VCaP (cell line): ENCODE results near the gene KIAA0753.
"Not testable (repeated sequence)": the region's sequence is repeated elsewhere in the genome, so short reads cannot be mapped to it uniquely, and the experiment has no call there.

Source experiments
- H3K27ac ChIP-seq: fragments of 450-650 bp; 2 replicates; pipeline ENCODE4 v1.5.1; 2017
- TF ChIP-seq, protein P1 (sequence below): fragments of 450-650 bp; conservative IDR thresholded peaks from 2 replicates; pipeline ENCODE4 v1.5.1; 2017; ENCODE audit warnings: mild to moderate bottlenecking, moderate library complexity

KIAA0753 gene

DNA sequence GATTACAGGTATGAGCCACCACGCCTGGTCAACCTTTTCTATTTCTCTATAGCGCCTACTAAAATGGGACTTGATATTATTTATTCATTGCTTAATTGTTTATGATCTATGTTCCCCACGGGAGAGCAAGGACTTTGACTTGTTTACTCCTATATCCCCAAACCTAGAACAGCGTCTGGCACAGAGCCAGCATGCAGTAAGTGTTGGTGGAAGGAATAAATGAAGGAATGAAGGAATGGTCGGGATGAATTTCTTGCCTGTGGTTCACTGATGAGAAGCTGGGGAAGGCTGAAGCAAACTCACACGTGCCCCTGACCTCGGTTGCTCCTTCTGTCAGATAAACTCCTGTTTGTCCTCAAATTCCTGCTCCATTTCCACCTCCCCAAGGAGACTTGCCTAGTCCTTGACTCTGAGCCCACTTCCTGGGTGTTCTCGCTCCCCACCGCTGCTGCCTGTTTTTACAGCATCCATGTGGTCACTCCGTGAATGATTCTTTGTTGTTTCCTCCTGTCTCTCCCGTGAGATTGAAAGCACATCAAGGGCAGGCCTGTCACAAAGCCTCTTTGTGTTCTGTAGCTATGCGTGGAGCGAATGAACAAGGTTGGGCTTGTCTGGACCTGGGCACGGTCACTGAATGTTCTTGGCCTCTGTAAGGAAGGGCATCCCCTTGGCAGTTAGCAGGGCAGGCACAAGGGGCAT is 28.4 kb upstream of the KIAA0753 start:
- no peak overlapping the region for H3K27ac ChIP-seq
- TF ChIP-seq, protein P1, sequence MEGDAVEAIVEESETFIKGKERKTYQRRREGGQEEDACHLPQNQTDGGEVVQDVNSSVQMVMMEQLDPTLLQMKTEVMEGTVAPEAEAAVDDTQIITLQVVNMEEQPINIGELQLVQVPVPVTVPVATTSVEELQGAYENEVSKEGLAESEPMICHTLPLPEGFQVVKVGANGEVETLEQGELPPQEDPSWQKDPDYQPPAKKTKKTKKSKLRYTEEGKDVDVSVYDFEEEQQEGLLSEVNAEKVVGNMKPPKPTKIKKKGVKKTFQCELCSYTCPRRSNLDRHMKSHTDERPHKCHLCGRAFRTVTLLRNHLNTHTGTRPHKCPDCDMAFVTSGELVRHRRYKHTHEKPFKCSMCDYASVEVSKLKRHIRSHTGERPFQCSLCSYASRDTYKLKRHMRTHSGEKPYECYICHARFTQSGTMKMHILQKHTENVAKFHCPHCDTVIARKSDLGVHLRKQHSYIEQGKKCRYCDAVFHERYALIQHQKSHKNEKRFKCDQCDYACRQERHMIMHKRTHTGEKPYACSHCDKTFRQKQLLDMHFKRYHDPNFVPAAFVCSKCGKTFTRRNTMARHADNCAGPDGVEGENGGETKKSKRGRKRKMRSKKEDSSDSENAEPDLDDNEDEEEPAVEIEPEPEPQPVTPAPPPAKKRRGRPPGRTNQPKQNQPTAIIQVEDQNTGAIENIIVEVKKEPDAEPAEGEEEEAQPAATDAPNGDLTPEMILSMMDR = no peak

DNA sequence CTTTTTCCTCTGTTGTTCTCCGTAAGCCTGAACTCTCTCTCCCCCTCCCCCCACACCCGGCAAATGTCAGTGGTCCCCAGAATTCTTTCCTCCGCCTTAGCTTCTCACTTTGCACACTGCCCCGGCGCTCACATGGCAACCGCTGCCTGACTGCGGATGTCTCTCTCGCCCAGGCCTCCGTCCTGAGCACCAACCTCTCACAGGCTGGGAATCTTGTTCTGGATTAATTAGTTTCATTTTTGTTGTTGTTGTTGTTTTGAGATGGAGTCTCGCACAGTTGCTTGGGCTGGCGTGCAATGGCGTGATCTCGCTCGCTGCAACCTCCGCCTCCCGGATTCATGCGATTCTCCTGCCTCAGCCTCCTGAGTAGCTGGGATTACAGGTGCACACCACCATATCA is 27.7 kb upstream of the KIAA0753 start:
- TF ChIP-seq, protein P1 = no peak

DNA sequence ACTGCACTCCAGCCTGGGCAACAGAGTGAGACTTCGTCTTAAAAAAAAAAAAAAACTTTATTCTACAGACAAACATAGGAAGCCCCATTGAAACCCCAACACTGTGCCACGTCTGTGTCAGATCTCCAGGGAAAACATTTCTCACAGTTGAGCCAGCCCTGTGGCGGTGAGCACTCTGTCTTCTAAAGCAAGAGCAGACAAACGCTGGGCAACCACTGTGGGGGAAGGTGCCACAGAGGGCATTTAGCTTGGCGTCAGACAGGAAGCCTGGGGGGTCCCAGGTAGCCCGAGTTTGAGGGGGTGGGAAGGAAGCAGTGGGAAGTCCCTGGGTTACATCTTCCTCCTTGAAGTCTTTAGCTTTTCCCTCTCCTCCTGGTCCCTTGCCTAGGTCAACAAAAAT is 27.0 kb upstream of the KIAA0753 start:
- TF ChIP-seq, protein P1 = no peak
- no peak overlapping the region for H3K27ac ChIP-seq

More for the DNA sequence above, 27.7 kb upstream of the KIAA0753 start:
- no peak overlapping the region for H3K27ac ChIP-seq

DNA sequence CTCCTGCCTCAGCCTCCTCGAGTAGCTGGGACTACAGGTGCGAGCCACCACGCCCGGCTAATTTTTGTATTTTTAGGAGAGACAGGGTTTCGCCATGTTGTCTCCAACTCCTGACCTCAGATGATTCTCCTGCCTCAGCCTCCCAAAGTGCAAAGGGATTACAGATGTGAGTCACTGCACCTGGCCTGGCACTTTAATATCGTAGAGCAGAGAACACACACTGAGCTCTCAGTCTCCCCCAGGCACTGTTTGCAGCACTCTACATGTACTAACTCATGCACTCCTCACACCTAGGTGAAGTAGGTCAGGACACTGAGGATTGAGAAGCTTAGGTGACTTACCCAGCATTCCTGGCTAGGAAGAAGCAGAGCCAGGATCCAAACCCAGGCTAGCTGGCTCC is 26.0 kb upstream of the KIAA0753 start:
- no peak overlapping the region for H3K27ac ChIP-seq
- TF ChIP-seq, protein P1 = no peak

DNA sequence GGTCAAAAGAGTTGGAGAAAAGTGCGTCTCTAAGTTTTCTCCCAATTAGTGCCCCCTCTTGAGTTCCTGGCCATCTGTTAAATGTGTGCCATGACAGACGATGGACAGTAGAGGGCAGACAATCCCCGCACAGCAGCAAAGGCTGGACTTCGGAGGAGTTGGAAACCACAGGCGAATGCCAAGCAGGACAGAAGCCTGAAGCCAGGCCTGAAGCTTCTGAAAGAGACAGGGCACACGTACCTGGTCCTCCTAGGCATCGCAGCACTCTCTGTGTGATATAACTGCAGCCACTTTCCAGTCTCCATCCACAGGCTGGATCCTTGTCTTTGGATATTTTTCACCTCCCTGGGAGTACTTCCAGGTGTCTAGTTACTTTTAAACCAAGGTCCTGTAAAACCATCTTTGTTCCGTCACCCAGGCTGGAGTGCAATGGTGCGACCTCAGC is 25.6 kb upstream of the KIAA0753 start:
- TF ChIP-seq, protein P1 = peak; percentile 87
- no peak overlapping the region for H3K27ac ChIP-seq

DNA sequence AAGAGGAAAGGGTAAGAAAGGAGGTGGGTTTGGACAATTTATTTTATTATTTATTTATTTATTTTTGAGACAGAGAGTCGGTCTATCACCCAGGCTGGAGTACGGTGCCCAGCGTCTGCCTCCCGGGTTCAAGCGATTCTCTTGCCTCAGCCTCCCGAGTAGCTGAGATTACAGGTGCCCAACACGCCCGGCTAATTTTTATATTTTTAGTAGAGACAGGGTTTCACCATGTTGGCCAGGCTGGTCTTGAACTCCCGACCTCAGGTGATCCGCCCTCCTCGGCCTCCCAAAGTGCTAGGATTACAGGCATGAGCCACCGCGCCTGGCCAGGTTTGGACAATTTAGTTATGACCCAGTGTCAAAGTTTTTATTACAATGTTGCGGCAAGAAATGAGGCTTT is 22.7 kb upstream of the KIAA0753 start:
- H3K27ac ChIP-seq = not testable (repeated sequence)

DNA sequence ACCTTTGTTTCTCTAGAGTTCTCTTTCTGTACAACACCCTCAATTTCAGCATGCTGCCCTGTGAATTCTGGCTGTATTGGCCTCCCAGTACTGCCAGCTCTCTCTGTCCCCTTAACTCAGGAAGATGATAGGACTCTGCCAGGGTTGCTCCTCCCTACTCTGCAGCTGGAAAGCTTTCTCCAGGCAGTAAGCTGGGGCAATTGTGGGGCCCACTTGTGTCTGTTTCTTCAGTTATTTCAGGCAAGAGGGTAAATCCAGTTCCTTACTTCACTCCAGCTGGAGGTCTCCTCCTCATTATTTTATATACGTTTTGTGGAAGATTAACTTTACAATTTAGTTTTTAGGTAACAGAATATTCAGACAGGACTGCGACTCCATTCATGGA is 20.9 kb upstream of the KIAA0753 start:
- TF ChIP-seq, protein P1 = no peak
- no peak overlapping the region for H3K27ac ChIP-seq

DNA sequence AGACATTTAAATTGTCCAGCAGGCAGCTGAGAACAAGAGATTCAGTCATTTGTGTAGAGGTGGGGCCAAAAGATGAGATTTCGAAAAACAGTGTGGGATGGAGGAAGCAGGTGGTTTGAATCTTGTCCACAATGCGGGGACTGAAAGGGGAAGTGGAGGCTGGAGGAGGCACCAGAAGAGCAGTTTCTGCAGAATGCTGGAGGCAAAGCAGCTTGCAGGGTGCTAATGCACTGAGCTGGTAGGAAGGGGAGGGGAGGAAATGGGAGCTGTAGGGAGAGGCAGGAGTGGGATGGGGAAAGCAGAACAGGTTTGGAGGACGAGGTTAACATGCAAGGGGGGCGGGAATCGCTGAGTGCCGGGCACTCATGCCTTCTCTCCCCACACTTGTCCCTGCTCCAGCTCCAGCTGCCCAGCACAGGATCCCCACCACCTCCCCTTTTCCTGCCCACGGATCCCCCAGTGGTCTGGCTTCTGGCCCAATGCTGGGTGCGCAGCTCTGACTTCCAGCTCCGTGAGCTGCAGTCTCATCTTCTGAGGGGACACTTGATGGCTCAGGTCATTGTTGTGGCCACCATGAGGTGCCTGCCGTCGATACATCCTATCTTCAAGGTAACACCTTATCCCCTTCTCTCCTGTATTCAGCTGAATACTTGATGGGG is 20.4 kb upstream of the KIAA0753 start:
- H3K27ac ChIP-seq = no peak overlapping the region
- TF ChIP-seq, protein P1 = no peak
